GM19043 (cell line): Measurements from ENCODE around the gene GPR35.
"Not testable (repeated sequence)": the region's sequence is repeated elsewhere in the genome, so short reads cannot be mapped to it uniquely, and the experiment has no call there.

Experiments used
- ATAC-seq: cut with Tn5 transposase; IDR thresholded peaks from one replicate; pipeline ENCODE4 v1.9.1; 2021; ENCODE audit warnings: low read depth; ENCODE audit not compliant: unreplicated experiment

The GPR35 gene

DNA sequence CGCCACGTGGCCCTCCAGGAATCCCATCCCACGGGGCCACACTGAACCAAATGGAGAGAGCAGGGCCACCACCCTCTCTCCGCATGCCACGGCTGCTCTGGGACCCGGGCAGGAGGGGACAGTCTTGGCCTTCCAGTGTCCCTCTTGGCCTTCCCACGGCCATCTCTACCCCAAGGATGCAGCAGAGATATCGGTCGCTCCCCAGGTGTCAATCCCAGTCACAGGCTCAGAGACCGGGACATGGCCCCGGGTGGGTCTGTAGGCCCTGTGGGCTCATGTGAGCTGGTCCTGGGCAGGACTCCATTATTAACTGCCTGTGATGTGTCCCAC is 23.5 kb upstream of the GPR35 start:
- no peak for ATAC-seq

DNA sequence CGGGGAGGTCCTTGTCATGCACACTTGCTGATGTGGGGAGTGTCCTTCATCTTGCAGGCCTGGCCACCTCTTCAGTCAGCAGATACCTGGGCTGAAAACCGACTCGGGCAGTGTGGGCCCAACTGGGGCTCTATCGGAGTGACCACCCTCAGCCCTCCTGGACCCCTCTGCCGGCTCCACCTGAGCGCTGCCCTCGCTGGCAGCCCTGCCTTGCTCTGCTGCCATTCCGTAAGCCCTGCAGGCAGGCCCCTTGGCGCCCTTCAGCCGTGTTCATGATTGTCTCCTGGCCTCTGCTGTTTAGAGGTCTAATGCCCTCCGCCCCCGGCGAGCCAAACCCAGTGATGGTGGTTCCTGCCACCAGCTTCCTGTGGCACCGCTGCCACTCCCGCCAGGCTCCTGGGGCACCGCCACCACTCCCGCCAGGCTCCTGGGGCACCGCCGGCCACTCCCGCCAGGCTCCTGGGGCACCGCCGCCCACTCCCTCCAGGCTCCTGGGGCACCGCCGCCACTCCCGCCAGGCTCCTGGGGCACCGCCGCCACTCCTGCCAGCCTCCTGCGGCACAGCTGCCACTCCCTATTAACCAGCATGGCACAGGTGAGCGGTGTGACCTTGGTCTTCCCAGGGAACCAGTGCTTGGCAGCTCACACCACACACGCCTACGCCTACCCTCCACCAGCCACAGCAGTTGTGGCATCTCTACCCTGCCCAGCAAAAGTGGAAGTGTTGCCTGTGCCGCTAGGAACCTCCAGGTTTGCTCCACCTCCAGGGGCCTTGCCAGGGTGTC is 22.8 kb upstream of the GPR35 start:
- ATAC-seq: no peak

DNA sequence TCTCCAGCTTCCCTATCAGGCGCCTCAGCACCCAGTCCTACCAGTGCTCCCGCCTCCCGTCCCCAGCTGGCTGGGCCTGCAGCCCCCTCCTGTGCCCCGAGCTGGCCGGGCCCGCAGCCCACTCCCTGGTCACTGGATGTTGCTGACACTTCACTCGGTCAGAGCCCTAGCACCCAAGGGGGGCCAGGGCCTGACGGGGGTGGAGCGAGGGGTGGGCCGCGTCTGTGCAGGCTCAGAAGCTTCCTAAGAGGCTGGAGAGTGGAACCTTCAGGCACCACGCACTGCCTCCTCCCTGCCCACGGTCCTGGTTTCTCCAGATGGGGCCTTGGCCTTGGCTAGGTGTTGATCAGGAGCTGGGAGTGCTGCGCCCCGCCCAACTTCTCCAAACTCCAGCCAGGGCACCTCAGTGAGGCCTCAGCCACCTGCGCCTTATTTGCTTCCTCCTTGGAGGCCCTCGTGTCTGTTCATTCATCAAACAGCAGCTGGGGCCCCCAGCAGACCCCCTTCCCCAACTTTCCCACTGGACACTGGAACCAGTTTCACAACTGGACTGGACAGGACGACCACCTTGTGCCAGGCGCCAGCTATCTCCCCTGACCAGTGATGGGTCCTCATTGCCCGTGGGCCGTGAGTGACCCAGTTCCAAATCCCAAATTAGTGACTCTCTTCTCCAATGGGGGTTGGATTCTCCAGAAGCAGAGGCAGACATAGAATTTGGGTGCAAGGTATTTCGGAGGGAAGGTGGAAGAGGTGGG is 22.0 kb upstream of the GPR35 start:
- no peak for ATAC-seq

DNA sequence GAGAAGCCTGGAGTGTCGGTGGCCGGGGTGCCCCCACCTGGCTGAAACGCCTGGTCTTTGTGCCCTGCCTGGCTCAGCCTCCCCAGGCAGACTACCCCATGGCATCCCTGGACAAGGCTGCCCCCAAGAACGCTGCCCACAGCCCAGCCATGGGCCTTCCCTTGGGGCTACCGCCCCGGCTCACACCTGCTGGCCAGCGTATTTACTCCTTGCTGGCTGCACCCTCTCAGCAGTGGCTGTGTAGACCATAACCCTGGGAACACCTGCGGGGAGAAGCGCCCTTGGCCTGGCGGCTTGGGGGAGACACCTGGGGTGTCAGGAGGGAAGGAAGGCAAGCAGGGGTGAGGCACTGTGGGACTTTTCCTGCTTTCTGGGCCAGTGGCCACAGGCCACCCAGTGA is 21.4 kb upstream of the GPR35 start:
- no peak for ATAC-seq

DNA sequence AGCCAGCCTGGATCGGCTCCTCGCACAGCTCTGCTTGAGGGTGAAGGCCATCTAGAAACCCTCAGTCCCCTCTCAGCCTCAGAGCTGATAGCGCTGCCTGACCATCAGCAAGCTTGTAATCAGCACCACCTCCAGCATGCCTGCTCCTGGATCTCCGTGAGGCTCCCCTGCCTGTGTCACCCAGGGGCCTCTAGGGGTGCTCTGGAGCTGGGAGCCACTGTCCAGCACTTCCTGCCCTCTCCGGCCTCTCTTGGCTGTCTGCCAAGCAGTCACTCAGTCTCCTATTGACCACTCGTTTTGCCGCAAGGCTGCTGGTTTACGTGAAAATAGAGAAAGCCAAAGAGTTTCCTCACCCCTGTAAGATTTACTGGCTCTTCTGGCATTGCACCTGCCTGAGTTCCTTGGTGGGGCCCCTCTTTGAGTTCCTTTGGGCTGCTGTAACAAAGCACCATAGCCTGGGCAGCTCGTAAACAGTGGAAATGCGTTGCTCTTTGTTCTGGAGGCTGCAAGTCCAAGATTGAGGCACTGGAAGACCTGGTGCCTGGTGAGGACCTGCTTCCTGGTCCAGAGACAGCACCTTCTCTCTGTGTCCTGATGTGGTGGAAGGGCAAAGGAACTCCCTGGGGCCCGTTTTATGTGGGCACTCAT is 20.9 kb upstream of the GPR35 start:
- no peak for ATAC-seq

DNA sequence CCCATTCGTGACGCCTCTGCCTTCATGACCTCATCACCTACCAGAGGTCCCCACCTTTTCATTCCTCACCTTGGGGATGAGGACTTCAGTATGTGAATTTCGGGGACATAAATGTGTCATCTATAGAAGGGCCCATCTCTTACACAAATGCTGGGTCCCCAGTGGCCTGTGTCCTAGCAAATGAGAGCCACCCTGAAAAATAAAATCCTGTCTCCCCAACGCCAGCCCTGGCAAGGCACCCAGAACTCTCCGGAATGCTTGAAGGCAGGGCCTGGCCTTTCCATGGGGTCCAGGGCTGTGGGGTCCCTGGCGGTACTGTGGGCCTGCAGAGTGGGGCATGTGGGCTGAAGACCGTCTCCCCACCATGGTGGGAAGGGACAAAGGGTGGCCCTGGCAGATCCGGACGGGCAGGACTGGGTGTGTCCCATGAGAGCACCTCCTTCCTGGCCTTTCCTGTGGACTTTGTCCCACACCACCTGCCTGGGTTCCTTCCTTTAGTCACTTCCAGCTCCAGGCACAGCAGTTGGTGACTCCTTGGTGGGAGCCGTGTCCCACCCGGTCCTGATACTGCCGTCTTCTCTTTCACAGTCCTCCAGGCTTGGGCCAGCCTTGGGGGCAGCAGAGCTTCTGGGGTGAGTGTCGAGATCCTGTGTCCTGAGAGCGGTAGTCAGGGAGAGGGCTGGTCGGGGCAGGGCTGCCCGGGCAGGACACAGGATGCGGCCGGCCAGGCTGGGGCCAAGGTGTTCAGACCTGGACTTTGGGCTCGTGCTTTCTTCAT is 20.2 kb upstream of the GPR35 start:
- ATAC-seq: no peak

DNA sequence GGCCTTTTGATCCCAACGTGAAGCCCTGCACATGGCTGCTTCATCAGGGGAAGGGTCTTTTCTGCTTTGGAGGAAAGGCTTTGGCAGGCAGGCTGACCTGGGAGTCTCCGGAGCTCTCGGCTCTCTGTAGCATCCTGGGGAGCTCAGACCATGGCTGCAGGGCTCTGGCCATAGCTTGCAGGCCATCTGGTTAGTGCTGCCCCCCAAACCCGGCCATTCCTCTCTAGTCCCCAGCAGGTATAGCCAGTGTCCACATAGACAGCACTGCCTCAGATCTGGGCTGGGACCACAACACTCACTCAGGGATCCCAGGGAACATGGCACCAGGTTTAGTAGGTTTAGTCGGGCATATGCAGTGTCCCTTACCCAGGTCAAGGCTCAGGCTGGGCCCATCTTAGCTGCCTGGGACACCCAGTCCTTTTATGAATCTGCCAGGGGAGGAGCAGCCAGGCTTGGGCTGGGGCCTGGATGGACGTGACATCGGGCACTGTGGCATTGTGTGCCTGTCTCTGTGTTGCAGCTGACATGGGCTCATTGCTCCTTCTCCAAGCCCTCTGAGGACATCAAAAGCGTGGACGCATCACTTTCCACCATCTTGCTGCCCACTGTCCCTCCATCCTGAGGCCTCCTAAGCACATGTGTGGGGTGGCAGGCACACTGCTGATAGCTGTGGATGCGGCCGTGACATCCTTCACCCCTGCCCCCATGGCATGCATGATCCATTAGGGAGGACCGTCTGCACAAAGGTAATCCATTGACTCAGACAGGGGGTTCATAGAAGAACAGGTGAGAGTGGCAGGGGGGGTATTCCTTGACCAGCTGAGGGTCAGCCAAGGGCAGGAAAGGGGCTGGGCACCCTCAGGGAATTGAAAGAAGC is 19.2 kb upstream of the GPR35 start:
- ATAC-seq: no peak

DNA sequence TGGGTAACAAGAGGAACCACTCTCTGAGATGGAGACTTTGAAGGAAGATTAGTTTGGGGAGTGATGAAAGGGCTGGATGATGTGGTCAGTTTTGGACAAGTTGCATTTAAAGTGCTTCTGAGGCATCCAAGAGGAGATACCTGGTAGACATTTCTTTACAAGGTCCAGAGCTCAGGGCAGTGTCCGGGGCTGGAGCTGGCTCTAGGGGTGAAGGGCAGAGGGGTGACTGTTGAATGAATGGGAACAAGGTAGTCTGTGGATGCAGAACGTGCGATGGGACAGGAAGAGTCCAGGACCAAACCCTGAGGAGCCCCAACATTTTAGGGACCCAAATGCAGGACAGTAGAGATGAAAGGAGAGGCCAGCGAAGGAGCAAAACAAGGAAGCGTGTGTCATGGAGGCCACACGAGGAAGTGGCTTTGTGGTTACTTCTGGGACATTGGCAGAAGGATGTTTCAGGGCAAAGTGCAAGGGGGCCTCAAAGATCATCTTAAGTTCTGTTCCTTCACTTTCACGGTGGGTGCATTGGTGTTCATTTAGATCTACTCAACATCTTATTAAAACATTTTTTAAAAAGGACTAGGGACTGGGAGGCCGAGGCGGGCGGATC is 13.6 kb upstream of the GPR35 start:
- no peak for ATAC-seq

DNA sequence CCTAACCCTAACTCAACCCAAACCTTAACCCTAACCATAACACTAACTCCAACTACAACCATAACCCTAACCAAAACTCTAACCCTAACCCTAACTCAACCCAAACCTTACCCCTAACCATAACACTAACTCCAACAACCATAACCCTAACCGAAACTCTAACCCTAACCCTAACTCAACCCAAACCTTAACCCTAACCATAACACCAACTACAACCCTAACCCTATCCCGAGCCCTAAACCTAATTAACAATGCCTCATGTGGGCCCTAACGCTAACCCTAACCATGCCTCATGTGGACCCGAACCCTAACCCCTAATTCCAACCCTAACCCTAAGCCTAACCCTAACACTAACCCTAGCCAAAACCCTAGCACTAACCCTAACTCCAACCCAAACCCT is 11.5 kb upstream of the GPR35 start:
- ATAC-seq: no peak

DNA sequence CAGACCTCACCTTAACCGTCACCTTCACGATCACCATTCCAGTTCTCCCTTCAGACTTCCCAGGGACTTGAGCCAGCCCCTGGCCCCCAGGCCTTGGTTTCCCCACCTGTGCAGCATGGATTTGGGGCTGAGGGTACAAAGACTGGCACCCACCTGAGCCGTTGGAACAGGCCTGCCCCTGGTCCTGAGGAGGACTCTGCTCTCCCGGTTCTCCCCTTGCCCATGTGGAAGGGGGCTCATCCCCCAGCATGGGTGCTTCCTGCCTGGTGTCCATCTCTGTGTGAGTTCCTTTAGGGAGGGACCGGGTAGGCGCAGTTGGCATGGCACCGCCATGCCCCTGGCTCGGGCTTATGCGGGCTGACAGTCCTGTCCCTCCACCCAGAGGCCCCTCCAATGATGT is 10.9 kb upstream of the GPR35 start:
- ATAC-seq: no peak

DNA sequence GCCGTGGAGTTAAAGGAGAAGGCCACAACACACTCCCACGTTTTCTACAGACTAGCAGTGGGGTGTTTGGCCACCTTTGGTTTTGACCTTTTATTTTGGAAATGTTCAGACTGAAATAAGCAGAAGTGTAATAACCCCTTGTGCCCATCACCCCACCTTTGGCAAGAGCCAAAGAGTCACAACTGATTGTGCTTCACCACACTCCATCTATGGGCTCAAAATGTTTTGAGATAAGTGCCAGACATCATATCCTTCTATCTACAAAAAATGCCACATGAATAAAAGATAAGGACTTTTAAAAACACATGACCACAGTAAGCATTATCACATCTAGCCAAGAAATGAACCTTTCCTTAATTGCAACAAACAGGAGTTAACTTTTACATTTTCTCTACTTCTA is 9.9 kb upstream of the GPR35 start:
- no peak for ATAC-seq

DNA sequence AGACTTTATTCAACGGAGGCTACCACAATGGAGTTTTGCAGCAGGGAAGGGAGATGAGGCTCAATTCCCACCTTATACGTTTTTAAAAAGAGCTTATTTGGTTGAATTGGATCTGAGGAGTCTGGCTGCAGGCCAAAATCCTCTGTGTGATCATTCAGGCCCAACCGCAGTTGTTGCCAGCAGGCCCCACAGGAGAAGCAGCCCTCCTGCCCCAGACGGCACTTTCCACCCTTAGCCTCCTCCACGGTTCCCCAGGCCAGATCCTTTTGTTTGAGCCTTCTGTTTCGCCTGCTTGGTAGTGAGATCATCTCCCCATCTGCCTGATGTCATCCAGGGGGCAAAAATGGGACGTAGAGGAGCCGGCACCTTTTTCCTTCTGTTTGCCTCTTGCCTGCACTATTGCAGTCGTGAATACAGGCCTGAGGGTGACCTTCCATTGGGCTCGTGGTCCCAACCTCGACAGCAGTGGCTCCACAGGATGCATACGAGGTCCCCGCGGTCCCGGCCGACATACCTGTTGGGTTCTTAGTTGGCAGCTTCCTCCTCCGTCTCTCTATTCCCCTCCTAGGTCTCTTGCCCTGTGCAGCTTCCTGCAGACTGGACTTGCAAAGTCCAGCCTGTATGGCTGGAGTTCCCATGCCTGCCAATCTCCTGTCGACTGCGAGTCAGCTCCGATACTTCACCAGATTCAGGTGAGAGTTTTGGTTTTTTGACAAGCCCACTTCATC is 9.3 kb upstream of the GPR35 start:
- no peak for ATAC-seq

DNA sequence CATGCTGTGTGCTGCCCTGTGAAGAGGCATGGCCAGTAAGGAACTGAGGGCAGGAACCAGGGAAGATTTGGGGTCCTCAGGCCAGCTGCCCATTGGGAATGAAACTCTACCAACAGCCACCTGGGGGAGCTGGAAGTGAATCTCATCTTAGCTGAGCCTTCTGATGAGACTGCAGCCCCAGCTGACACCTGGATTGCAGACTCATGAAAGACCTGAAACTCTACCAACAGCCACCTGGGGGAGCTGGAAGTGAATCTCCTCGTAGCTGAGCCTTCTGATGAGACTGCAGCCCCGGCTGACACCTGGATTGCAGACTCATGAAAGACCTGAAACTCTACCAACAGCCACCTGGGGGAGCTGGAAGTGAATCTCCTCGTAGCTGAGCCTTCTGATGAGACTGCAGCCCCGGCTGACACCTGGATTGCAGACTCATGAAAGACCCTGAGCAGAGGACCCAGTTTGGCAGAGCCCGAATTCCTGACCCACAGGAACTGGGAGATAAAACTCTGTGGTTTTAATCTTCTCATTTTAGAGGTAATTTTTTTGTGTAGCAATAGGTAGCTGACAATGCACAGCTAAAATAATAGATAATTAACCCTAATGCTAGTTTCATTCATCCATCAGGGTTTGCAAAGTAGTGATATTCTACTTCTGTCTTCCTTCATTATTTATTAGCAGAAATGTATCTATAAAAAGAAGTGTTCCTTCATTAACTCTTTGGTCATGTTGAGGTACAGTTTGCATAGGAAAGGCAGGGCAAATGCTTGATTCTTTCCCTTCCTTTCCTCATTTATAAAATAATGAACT is 8.2 kb upstream of the GPR35 start:
- not testable (repeated sequence) for ATAC-seq

DNA sequence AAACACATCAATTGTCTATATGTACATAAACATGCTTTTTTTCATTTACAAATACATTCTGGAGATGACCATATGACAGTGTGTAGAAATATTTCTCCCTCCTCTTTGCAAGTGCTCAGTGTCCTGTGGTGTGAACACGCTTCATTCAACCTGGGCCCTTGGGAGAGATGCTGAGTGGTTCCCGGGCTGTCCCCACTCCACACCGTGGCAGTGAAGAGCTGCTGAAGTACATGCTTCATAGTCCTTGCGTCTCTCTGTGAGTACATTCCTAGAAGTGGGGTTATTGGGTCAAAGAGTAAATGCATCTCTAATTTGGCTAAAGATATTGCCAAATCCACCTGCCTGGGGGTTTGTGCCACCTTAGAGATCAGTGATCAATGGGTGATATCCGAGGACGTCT is 6.5 kb upstream of the GPR35 start:
- no peak for ATAC-seq

DNA sequence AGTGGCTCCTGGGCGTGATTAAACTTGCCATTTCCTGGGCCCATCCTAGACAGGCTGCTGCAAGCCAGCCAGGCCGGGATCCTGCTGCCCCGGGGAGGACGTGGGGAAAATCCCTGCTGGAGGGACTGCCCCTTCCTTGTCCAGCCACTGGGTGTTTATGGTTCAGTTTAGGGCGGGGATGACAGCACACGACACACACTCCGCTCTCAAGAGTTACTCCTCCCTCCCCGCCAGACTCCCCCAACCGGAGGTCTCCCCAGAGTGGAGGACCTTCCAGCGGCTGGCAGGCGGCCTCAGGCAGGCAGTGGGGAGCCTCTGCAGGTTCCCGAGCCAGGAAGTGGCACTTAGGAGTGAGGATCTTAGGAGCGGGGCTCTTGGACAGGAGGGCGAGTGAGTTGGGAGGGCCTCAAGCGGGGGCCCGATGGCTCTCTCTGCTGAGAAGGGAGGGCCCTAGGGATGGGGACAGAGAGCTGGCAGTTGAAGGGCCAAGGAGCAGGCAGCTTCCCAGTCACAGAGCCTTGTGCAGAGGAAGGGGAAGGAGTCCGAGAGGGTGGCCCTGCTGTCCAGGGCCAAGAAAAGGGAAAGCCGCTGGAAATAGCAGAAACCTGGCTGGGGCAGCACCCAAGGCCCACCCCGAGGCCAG is 5.7 kb upstream of the GPR35 start:
- no peak for ATAC-seq

DNA sequence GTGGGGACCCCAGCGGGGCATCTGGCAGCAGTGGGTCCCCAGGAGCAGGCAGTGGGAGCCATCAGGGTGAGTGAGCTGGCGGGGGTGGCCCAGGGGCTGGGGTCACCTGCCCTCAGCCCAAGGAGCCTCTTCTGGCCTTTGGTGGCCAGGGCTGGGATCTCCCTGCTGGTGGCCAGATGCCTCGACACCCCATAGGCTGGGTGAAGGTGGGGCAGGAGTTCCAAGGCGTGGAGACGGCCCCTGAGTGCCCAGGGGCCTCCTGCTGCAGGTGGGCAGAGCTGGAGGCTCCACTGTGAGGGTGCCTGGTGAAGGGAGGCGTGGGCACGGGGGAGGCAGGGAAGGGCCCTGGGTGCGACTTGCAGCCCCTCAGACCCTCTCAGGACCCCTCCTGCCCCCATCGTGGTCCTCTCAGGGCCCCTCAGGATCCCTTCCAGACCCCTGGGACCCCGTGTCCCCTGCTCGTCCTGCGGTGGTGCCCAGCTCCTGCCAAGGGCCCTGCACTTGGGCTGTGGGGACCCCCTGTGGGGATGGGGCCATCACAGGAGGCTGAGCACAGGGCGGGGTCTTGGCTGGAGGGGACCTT is 5.0 kb upstream of the GPR35 start:
- no peak for ATAC-seq

DNA sequence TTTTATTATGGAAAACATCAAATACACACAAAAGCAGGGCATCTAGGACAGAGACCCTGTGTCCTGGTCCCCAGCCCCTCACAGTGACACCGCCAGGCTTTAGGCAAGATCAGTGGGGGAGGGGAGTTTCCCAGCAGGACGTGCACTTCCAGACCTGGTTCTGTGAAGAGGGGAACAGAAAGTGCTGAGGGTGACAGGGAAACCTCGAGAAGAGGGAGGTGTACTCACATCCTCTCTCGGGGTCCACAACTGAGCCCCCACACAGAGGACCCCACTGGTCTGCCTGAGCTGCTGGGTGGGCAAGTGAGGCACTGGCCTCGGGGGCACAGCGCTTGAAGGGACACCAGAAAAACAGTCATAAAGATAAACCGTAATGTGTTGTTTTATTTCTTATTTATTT is 4.4 kb upstream of the GPR35 start:
- no peak for ATAC-seq

DNA sequence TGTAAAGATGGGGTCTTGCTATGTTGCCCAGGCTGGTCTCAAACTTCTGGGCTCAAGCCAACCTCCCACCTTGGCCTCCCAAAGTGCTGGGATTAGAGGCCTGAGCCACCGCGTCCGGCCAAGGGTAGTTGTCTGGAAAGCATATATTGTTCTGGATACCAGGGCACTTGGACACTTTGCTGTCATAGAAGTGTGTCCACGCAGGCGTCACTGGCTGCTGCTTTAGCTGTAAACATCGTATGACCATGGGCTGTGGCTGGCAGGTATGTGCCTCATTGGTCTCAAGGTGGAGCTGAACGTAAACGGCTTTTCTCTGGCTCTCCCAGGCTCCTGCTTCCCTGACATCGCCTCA is 3.2 kb upstream of the GPR35 start:
- ATAC-seq: no peak
